DOHH2 (cell line): ENCODE measurements around the gene HMGN1.

Source experiments
- H3F3A ChIP-seq: fragments of 200-600 bp; sonication (generic), shearing (Covaris generic); 2 replicates; pipeline ENCODE4 v1.6.0; 2016; ENCODE audit warnings: antibody characterized with exemption, mild to moderate bottlenecking; ENCODE audit not compliant: control insufficient read depth, insufficient read depth
- H3K27ac ChIP-seq: fragments of 200-600 bp; sonication (generic); 2 replicates; pipeline ENCODE4 v1.5.1; 2014; ENCODE audit warnings: low read depth, mild to moderate bottlenecking, low read length, moderate library complexity
- H3K27me3 ChIP-seq: fragments of 200-600 bp; sonication (generic); 2 replicates; pipeline ENCODE4 v1.6.1; 2014; ENCODE audit warnings: mild to moderate bottlenecking, low read length, mixed read lengths; ENCODE audit not compliant: control insufficient read depth
- H3K36me3 ChIP-seq: fragments of 200-600 bp; sonication (generic); 2 replicates; pipeline ENCODE4 v1.6.1; 2014; ENCODE audit warnings: mild to moderate bottlenecking, low read length, moderate library complexity, mixed read lengths; ENCODE audit not compliant: control insufficient read depth
- H3K4me1 ChIP-seq: fragments of 200-600 bp; sonication (generic); 2 replicates; pipeline ENCODE4 v1.6.1; 2014; ENCODE audit warnings: mild to moderate bottlenecking, low read length, mixed read lengths; ENCODE audit not compliant: control insufficient read depth
- H3K4me2 ChIP-seq: fragments of 200-600 bp; sonication (generic); 2 replicates; pipeline ENCODE4 v1.6.0; 2014; ENCODE audit warnings: mild to moderate bottlenecking, low read length, moderate library complexity
- H3K4me3 ChIP-seq: fragments of 200-600 bp; sonication (generic); 2 replicates; pipeline ENCODE4 v1.5.1; 2014; ENCODE audit warnings: mild to moderate bottlenecking, low read length, mixed read lengths
- H3K79me2 ChIP-seq: fragments of 200-600 bp; sonication (generic); 2 replicates; pipeline ENCODE4 v1.6.1; 2014; ENCODE audit warnings: mild to moderate bottlenecking, low read length, mixed read lengths; ENCODE audit not compliant: control insufficient read depth
- H3K9me2 ChIP-seq: fragments of 200-600 bp; sonication (generic); replicated peaks from 2 replicates; pipeline ENCODE4 v1.6.1; 2014; ENCODE audit warnings: mild to moderate bottlenecking, low read length, mixed read lengths; ENCODE audit not compliant: control insufficient read depth
- H3K9me3 ChIP-seq: fragments of 200-600 bp; sonication (generic); 2 replicates; pipeline ENCODE4 v1.6.1; 2014; ENCODE audit warnings: antibody characterized with exemption, low read length, mixed read lengths; ENCODE audit not compliant: control insufficient read depth, insufficient read depth
- H4K20me1 ChIP-seq: fragments of 200-600 bp; sonication (generic); 2 replicates; pipeline ENCODE4 v1.6.0; 2014; ENCODE audit warnings: low read depth, mild to moderate bottlenecking, antibody characterized with exemption, low read length, moderate library complexity; ENCODE audit not compliant: control insufficient read depth, insufficient read depth
- EZH2phosphoT487 ChIP-seq: fragments of 200-600 bp; sonication (generic); IDR thresholded peaks from 2 replicates; pipeline ENCODE4 v1.6.1; 2017; ENCODE audit warnings: borderline replicate concordance, mild to moderate bottlenecking, antibody characterized with exemption, low read length, moderate library complexity, mixed read lengths
- TF ChIP-seq, protein P1 (sequence below): fragments of 200-600 bp; sonication (generic); IDR thresholded peaks from one replicate; pipeline ENCODE4 v1.5.1; 2014; ENCODE audit warnings: antibody characterized with exemption, mild to moderate bottlenecking, low read depth, low read length; ENCODE audit not compliant: poor library complexity, severe bottlenecking

HMGN1 gene

DNA sequence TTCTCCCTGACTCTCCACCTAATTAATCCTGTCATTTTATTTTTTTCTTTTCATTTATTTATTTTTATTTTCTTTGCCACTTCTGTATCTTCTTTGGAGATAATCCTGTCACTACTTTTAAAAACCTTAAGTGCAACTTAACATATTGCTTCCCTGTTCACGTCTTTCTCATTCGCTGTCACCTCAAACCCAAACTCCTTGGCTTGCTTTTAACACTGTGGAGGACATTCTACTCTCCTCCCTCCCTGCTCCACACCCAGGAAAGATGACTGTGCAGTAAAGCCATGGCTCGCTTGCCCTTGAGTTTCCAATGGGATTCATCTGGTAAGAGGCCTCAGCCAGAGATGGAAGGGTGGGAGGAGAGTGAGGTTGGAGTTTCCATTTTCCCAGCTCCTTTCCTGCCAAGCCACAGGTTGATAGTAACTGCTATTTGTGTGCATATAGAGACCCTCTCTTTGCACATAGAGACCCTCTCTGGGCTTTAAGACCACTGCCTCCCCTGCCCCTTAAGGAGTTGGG lies 29.0 kb downstream of the HMGN1 start:
- peak overlapping the region; percentile 97 for H3K4me2 ChIP-seq

DNA sequence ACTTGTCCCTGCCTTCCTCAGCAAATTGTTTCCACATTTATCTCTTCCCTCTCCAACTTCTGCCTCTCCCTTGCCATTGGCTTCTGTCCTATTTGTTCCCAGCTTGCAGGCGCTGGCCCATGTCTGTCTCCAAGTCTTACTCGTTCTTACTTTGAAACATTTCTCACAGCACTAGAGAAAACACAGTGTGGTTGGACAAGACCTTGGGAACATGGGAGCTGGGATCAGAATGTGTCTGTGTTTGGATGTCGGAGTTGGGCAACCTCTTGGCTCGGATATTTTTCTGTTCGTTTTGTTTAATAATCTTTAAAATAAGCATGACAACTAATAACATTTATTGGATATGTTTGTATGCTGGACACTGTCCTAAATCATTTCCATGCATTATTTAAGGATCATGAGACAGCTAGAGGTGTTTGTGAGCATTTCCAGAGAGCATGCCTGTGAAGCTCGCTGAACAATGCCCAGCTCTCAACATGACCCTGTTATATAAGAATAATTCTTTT lies 29.6 kb downstream of the HMGN1 start:
- peaks cover 27% of the 10 kb centered on the region for H3K79me2 ChIP-seq
- peak overlapping the region; percentile 96 for H3K27ac ChIP-seq
- peaks cover 60% of the 10 kb centered on the region for H3F3A ChIP-seq
- H3K4me3 ChIP-seq = peak overlapping the region; percentile 75
- no peaks in the 10 kb centered on the region for H3K27me3 ChIP-seq
- no peaks in the 10 kb centered on the region for H4K20me1 ChIP-seq
- peaks cover 8% of the 10 kb centered on the region for H3K36me3 ChIP-seq
- TF ChIP-seq, protein P1, sequence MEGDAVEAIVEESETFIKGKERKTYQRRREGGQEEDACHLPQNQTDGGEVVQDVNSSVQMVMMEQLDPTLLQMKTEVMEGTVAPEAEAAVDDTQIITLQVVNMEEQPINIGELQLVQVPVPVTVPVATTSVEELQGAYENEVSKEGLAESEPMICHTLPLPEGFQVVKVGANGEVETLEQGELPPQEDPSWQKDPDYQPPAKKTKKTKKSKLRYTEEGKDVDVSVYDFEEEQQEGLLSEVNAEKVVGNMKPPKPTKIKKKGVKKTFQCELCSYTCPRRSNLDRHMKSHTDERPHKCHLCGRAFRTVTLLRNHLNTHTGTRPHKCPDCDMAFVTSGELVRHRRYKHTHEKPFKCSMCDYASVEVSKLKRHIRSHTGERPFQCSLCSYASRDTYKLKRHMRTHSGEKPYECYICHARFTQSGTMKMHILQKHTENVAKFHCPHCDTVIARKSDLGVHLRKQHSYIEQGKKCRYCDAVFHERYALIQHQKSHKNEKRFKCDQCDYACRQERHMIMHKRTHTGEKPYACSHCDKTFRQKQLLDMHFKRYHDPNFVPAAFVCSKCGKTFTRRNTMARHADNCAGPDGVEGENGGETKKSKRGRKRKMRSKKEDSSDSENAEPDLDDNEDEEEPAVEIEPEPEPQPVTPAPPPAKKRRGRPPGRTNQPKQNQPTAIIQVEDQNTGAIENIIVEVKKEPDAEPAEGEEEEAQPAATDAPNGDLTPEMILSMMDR = no peak
- no peak for TF ChIP-seq EZH2phosphoT487
- no peaks in the 10 kb centered on the region for H3K9me3 ChIP-seq
- peaks cover 100% of the 10 kb centered on the region for H3K4me1 ChIP-seq
- no peaks in the 10 kb centered on the region for H3K9me2 ChIP-seq
- H3K4me2 ChIP-seq = peak overlapping the region; percentile 97

More for the DNA sequence above, 29.0 kb downstream of the HMGN1 start:
- no peaks in the 10 kb centered on the region for H3K9me3 ChIP-seq
- TF ChIP-seq, protein P1 = no peak
- TF ChIP-seq EZH2phosphoT487 = no peak
- peaks cover 21% of the 10 kb centered on the region for H3K79me2 ChIP-seq
- H3K4me3 ChIP-seq = peak overlapping the region; percentile 75
- H3K9me2 ChIP-seq = no peaks in the 10 kb centered on the region
- no peaks in the 10 kb centered on the region for H4K20me1 ChIP-seq
- H3K27me3 ChIP-seq = no peaks in the 10 kb centered on the region
- peak overlapping the region; percentile 96 for H3K27ac ChIP-seq
- peaks cover 59% of the 10 kb centered on the region for H3F3A ChIP-seq
- H3K4me1 ChIP-seq = peaks cover 100% of the 10 kb centered on the region
- peaks cover 3% of the 10 kb centered on the region; the same call in 1 of the 2 replicates for H3K36me3 ChIP-seq

DNA sequence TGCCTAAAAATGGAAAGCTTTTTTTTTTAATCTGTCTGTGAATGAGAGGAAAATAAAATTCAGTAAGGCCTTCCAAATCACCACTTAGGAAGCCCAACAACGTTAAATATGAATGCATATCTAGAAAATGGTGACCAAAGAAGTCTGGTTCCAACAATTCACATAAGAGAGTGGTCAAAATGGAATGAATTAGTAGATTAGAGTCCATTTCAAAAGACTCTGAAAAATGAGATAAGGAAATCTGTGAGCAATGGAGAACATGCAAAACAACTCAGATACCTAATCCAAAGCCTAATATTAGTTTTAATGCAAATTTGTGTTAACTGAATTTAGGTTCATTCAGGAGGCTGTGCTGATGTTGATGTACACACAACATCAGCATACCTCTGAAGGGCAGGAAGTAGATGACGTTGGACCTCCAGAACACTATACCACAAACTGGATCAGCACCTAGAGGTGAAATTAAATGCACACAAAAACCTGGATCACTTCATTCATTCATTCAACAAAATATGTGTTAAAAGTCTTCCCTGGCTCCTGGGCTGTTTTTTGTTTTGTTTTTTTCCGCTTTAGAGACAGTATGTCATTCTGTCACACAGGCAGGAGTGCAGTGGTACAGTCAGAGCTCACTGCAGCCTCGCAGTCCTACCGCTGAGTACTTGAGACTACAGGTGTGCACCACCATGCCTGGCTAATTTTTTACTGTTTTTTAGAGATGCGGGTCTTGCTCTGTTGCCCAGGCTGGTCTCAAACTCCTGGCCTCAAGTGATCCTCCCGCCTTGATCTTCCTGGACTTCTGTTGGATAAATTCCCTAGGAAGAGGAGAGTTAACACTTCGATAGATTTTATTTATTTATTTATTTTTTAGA lies 30.6 kb downstream of the HMGN1 start:
- H3K4me3 ChIP-seq = peak overlapping the region; percentile 75
- H3K79me2 ChIP-seq = peaks cover 32% of the 10 kb centered on the region
- H4K20me1 ChIP-seq = no peaks in the 10 kb centered on the region
- H3K27ac ChIP-seq = peak overlapping the region; percentile 96
- TF ChIP-seq EZH2phosphoT487 = no peak
- TF ChIP-seq, protein P1 = no peak
- peaks cover 10% of the 10 kb centered on the region for H3K36me3 ChIP-seq
- peaks cover 60% of the 10 kb centered on the region for H3F3A ChIP-seq
- H3K4me2 ChIP-seq = peak overlapping the region; percentile 97
- no peaks in the 10 kb centered on the region for H3K27me3 ChIP-seq
- peaks cover 91% of the 10 kb centered on the region for H3K4me1 ChIP-seq
- no peaks in the 10 kb centered on the region for H3K9me3 ChIP-seq
- H3K9me2 ChIP-seq = no peaks in the 10 kb centered on the region
